CD4-positive, alpha-beta T cell treated with Interleukin-17A for 1 hour (primary cell): Measurements from ENCODE around the gene WDR44.
"Not testable (repeated sequence)": the region's sequence is repeated elsewhere in the genome, so short reads cannot be mapped to it uniquely, and the experiment has no call there.

Experiments used
- DNase-seq: peaks from one replicate; pipeline ENCODE4 v3.0.0-alpha.2; 2020

WDR44 gene

GRCh38 chrX:118360429-118361125 lies 14.7 kb downstream of the WDR44 start:
- no peak for DNase-seq

- DNase-seq = no peak
Measured at GRCh38 chrX:118364261-118364660, 18.4 kb downstream of the WDR44 start.

- DNase-seq = no peak
Measured at GRCh38 chrX:118367338-118367737, 21.4 kb downstream of the WDR44 start.

GRCh38 chrX:118368398-118368797 lies 22.5 kb downstream of the WDR44 start:
- DNase-seq = no peak

- DNase-seq = no peak
Measured at GRCh38 chrX:118370921-118371624, 25.2 kb downstream of the WDR44 start.

GRCh38 chrX:118373538-118373937 lies 27.6 kb downstream of the WDR44 start:
- no peak for DNase-seq

- DNase-seq = no peak
Measured at GRCh38 chrX:118383120-118383519, 37.2 kb downstream of the WDR44 start.

GRCh38 chrX:118392716-118393115 lies 46.8 kb downstream of the WDR44 start:
- no peak for DNase-seq

GRCh38 chrX:118396113-118396512 lies 50.2 kb downstream of the WDR44 start:
- no peak for DNase-seq

GRCh38 chrX:118418811-118419251 lies 72.9 kb downstream of the WDR44 start:
- no peak for DNase-seq

- DNase-seq = peak; percentile 0
Measured at GRCh38 chrX:118420462-118420861, 74.6 kb downstream of the WDR44 start.

- DNase-seq = peak; percentile 3
Measured at GRCh38 chrX:118423558-118423957, 77.7 kb downstream of the WDR44 start.

- DNase-seq = no peak
Measured at GRCh38 chrX:118432799-118433198, 86.9 kb downstream of the WDR44 start.

- no peak for DNase-seq
Measured at GRCh38 chrX:118437283-118437682, 91.4 kb downstream of the WDR44 start.

- no peak for DNase-seq
Measured at GRCh38 chrX:118448273-118448783, 102.4 kb downstream of the WDR44 start.

GRCh38 chrX:118455013-118455412 lies 109.1 kb downstream of the WDR44 start:
- DNase-seq = no peak

GRCh38 chrX:118459494-118459893 lies 113.6 kb downstream of the WDR44 start:
- DNase-seq = peak; percentile 52

GRCh38 chrX:118464501-118464900 lies 118.6 kb downstream of the WDR44 start:
- DNase-seq = no peak

GRCh38 chrX:118468122-118468521 lies 122.2 kb downstream of the WDR44 start:
- no peak for DNase-seq

GRCh38 chrX:118470721-118471347 lies 124.9 kb downstream of the WDR44 start:
- DNase-seq = not testable (repeated sequence)

- DNase-seq = no peak
Measured at GRCh38 chrX:118474586-118474985, 128.7 kb downstream of the WDR44 start.

- no peak for DNase-seq
Measured at GRCh38 chrX:118475903-118476302, 130.0 kb downstream of the WDR44 start.

- DNase-seq = no peak
Measured at GRCh38 chrX:118480172-118480571, 134.3 kb downstream of the WDR44 start.

GRCh38 chrX:118482384-118482783 lies 136.5 kb downstream of the WDR44 start:
- not testable (repeated sequence) for DNase-seq
